Loucy (cell line): ENCODE data around the gene RAD50.

Experiments
- H2AFZ ChIP-seq: fragments of 200-600 bp; sonication (generic); 2 replicates; pipeline ENCODE4 v1.6.0; 2016; ENCODE audit warnings: antibody characterized with exemption, mild to moderate bottlenecking, low read length, moderate library complexity
- H3F3A ChIP-seq: fragments of 200-600 bp; 2 replicates; pipeline ENCODE4 v1.6.0; 2016; ENCODE audit warnings: antibody characterized with exemption, low read depth, mild to moderate bottlenecking
- H3K27me3 ChIP-seq: fragments of 200-600 bp; sonication (generic); 2 replicates; pipeline ENCODE4 v1.6.1; 2014; ENCODE audit warnings: low read length, mild to moderate bottlenecking; ENCODE audit not compliant: insufficient read depth, poor library complexity, severe bottlenecking
- H3K36me3 ChIP-seq: fragments of 200-600 bp; sonication (generic); 2 replicates; pipeline ENCODE4 v1.6.1; 2016; ENCODE audit warnings: low read length; ENCODE audit not compliant: insufficient read depth
- H3K4me1 ChIP-seq: fragments of 200-600 bp; sonication (generic); 2 replicates; pipeline ENCODE4 v1.5.1; 2014; ENCODE audit warnings: low read length, mild to moderate bottlenecking; ENCODE audit not compliant: insufficient read depth, poor library complexity, severe bottlenecking
- H3K4me2 ChIP-seq: fragments of 200-600 bp; sonication (generic); 2 replicates; pipeline ENCODE4 v1.6.0; 2014; ENCODE audit warnings: antibody characterized with exemption, low read length, low read depth, mild to moderate bottlenecking; ENCODE audit not compliant: poor library complexity, severe bottlenecking
- H3K4me3 ChIP-seq: fragments of 200-600 bp; sonication (generic); 2 replicates; pipeline ENCODE4 v1.5.1; 2014; ENCODE audit warnings: low read length, mild to moderate bottlenecking, mixed read lengths; ENCODE audit not compliant: poor library complexity, severe bottlenecking
- H3K79me2 ChIP-seq: fragments of 200-600 bp; sonication (generic); 2 replicates; pipeline ENCODE4 v1.6.1; 2014; ENCODE audit warnings: low read length; ENCODE audit not compliant: insufficient read depth
- H3K9ac ChIP-seq: fragments of 200-600 bp; sonication (generic); 2 replicates; pipeline ENCODE4 v1.6.0; 2014; ENCODE audit warnings: mild to moderate bottlenecking, low read depth, low read length, moderate library complexity; ENCODE audit not compliant: poor library complexity, severe bottlenecking
- H3K9me2 ChIP-seq: fragments of 200-600 bp; sonication (generic); replicated peaks from 2 replicates; pipeline ENCODE4 v1.6.1; 2016; ENCODE audit warnings: low read depth, low read length, mixed read lengths
- H3K9me3 ChIP-seq: fragments of 200-600 bp; sonication (generic); 2 replicates; pipeline ENCODE4 v1.6.1; 2014; ENCODE audit warnings: mild to moderate bottlenecking, antibody characterized with exemption, low read length, low read depth; ENCODE audit not compliant: insufficient read depth
- H4K20me1 ChIP-seq: fragments of 200-600 bp; sonication (generic); 2 replicates; pipeline ENCODE4 v1.6.0; 2014; ENCODE audit warnings: antibody characterized with exemption, low read length, mild to moderate bottlenecking; ENCODE audit not compliant: insufficient read depth, poor library complexity, severe bottlenecking
- EZH2phosphoT487 ChIP-seq: fragments of 200-600 bp; IDR thresholded peaks from 2 replicates; pipeline ENCODE4 v1.6.1; 2018; ENCODE audit warnings: antibody characterized with exemption, mild to moderate bottlenecking, moderate library complexity, borderline replicate concordance
- TF ChIP-seq, protein P1 (sequence below): fragments of 200-600 bp; sonication (generic); conservative IDR thresholded peaks from 2 replicates; pipeline ENCODE4 v1.5.1; 2014; ENCODE audit warnings: mild to moderate bottlenecking, antibody characterized with exemption, low read length

The RAD50 gene

DNA sequence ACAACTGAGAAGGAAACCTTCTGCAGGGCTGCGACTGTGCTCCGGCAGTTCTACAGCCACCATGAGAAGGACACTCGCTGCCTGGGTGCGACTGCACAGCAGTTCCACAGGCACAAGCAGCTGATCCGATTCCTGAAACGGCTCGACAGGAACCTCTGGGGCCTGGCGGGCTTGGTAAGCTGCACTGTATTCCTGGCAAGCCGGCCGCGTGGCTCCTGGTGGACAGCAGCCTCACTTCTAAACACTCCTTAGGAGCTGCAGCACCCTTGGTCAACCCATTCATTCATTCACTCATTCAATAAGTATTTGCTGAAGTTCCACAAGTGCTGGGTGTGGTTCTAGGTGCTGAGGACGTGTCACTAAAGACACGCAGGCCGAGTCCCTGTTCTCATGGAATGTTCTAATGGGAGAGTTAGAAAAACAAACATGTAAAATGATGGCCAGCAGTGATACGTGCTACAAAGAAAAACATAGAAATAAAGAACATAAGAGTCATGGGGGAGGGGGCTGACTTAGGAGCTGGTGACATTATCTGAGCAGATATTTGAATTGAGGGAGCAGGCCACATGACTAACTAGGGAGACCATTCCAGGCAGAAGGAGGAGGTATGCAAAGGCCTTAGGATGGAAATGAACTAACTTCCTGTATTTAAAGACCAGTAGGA is 123.1 kb downstream of the RAD50 start:
- H4K20me1 ChIP-seq = no peaks in the 10 kb centered on the region
- H3K9me3 ChIP-seq = no peaks in the 10 kb centered on the region
- H2AFZ ChIP-seq = no peak overlapping the region

DNA sequence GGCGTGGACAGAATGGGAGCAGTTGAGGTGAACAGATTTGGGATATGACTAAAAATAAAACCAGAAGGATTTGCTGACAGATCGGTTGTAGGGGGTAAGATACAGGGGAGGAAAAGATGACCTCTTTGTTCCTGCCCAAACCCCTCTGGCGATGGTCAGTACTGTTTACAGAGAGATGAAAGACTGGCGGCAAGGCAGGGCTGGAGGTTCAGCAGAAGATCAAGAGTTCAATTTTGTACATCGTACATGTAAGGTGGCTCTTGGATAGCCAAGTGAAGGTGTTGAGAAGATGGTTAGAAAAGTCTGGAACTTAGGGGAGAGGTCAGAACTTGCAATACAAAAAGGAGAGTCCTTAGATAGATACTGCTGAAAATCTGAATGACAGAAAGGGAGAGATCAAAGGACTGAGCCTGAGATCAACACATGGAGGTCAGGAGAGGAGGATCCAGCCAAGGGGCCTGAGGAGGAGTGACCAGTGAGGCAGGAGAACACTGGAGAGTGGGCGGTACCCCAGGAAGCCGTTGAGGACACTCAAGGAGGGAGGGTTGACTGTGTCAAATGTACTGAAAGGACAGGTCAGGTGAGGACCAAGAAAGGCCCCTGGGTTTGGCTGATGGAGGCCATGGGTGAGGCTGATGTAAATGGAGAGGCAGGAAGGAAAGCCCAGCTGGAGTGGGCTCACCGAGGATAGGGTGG is 124.2 kb downstream of the RAD50 start:
- Histone ChIP-seq H2AFZ (no peak overlapping the region), H3K9me2 (no peaks in the 10 kb centered on the region), H4K20me1 (no peaks in the 10 kb centered on the region), H3K9me3 (no peaks in the 10 kb centered on the region), H3K36me3 (no peaks in the 10 kb centered on the region), H3K27me3 (no peaks in the 10 kb centered on the region), H3K9ac (no peak overlapping the region), H3F3A (no peaks in the 10 kb centered on the region), H3K4me1 (no peaks in the 10 kb centered on the region), H3K4me3 (no peak overlapping the region), H3K79me2 (no peaks in the 10 kb centered on the region), H3K4me2 (no peak overlapping the region)
- no peak for TF ChIP-seq EZH2phosphoT487
- TF ChIP-seq, protein P1, sequence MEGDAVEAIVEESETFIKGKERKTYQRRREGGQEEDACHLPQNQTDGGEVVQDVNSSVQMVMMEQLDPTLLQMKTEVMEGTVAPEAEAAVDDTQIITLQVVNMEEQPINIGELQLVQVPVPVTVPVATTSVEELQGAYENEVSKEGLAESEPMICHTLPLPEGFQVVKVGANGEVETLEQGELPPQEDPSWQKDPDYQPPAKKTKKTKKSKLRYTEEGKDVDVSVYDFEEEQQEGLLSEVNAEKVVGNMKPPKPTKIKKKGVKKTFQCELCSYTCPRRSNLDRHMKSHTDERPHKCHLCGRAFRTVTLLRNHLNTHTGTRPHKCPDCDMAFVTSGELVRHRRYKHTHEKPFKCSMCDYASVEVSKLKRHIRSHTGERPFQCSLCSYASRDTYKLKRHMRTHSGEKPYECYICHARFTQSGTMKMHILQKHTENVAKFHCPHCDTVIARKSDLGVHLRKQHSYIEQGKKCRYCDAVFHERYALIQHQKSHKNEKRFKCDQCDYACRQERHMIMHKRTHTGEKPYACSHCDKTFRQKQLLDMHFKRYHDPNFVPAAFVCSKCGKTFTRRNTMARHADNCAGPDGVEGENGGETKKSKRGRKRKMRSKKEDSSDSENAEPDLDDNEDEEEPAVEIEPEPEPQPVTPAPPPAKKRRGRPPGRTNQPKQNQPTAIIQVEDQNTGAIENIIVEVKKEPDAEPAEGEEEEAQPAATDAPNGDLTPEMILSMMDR = no peak

More for the DNA sequence above, 123.1 kb downstream of the RAD50 start:
- H3K36me3 ChIP-seq = no peaks in the 10 kb centered on the region
- H3K4me2 ChIP-seq = no peak overlapping the region
- no peaks in the 10 kb centered on the region for H3K27me3 ChIP-seq
- no peak for TF ChIP-seq EZH2phosphoT487
- TF ChIP-seq, protein P1 = no peak
- H3K4me3 ChIP-seq = no peak overlapping the region
- H3K79me2 ChIP-seq = no peaks in the 10 kb centered on the region
- H3K4me1 ChIP-seq = no peaks in the 10 kb centered on the region
- no peaks in the 10 kb centered on the region for H3K9me2 ChIP-seq
- no peaks in the 10 kb centered on the region for H3F3A ChIP-seq
- H3K9ac ChIP-seq = no peak overlapping the region

DNA sequence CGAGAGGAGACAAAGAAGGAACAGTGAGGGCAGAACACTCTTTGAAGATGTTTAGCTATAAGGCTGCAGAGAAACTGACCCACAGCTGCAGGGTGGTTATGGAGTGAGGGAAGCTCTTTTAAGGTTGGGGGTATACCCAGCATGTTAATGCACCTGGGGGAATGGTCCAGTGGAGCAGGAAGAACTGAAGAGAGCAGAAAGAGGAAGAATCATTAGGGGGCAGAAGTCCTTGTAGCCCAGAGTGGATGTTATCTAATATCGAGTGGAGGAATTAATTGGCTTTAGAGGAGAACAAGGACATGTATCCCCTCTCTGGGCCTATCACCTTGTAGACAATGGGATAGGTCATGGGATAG is 124.7 kb downstream of the RAD50 start:
- H3K36me3 ChIP-seq = no peaks in the 10 kb centered on the region
- H3K79me2 ChIP-seq = no peaks in the 10 kb centered on the region
- no peak overlapping the region for H3K4me2 ChIP-seq
- no peaks in the 10 kb centered on the region for H3K9me2 ChIP-seq
- no peaks in the 10 kb centered on the region for H3F3A ChIP-seq
- no peak overlapping the region for H2AFZ ChIP-seq
- no peak overlapping the region for H3K9ac ChIP-seq
- H3K4me1 ChIP-seq = no peaks in the 10 kb centered on the region
- H3K4me3 ChIP-seq = no peak overlapping the region
- TF ChIP-seq, protein P1 = no peak
- TF ChIP-seq EZH2phosphoT487 = no peak
- no peaks in the 10 kb centered on the region for H4K20me1 ChIP-seq
- no peaks in the 10 kb centered on the region for H3K9me3 ChIP-seq
- no peaks in the 10 kb centered on the region for H3K27me3 ChIP-seq
